T follicular helper cell (primary cell): Measurements from ENCODE around the gene UPK3BL2.
"Not testable (repeated sequence)": the region's sequence is repeated elsewhere in the genome, so short reads cannot be mapped to it uniquely, and the experiment has no call there.

Experiments used
- DNase-seq: peaks from one replicate; pipeline ENCODE4 v3.0.0-alpha.2; 2020; ENCODE audit warnings: low read depth

Gene UPK3BL2

DNA sequence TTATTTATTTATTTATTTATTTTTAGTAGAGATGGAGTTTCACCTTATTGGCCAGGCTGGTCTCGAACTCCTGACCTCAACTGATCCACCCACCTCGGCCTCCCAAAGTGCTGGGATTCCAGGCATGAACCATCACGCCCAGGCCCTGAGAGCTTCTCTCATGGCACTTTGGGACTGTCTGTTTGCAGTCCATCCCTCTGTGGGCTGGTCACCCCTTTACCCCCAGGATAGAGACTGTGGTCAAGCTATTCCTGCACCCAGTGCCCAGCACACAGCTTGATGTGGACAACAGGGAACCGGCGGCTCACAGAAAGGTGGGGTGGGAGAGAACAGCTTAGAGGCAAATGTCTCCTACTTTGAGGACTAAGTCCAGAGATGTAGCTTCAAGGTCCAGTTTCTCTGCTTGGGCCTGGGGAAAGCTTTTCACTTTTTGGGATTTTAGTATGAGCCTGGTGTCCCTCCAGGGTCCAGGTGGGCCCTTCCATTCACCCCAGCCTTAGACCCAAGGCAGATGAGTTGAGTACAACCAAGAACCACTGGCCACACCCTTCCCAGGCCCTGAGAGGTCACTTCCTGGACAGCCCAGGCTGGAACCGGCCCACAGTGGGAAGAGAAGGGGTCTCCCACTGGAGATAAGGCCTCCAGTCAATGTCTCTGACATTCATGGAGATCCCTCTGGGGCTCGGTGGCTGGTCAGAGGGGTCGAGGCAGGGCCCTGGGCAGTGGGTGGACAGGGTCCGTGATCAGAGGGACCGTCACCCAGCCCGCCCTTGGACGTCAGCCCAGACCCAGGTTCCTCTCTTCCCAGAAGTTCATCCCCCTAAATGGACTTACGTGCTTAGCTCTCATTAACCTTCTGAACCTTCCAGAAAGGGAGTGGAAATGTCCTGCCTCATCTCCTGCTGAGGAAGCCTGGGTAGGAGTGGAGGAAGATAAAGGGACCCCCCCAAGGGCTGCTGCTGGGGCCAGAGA, 15.4 kb downstream of the UPK3BL2 start:
- not testable (repeated sequence) for DNase-seq

DNA sequence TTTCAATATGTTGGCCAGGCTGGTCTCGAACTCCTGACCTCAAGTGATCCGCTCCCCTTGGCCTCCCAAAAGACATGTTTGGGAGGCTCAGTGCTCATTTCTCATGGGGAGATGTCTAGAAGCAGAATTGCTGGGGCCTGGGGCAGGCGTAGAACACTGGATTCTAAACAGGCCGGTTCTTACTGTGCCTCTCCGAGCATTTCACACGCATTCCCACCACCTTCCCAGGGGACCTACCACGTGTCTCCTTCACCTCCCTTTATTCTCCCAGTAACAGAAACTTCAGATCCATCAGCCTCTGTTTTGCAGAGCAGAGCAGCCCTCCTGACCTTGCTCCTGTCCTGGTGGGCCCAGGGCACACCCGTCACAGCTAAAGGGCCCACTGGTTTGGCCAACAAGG, 16.3 kb downstream of the UPK3BL2 start:
- DNase-seq: not testable (repeated sequence)

DNA sequence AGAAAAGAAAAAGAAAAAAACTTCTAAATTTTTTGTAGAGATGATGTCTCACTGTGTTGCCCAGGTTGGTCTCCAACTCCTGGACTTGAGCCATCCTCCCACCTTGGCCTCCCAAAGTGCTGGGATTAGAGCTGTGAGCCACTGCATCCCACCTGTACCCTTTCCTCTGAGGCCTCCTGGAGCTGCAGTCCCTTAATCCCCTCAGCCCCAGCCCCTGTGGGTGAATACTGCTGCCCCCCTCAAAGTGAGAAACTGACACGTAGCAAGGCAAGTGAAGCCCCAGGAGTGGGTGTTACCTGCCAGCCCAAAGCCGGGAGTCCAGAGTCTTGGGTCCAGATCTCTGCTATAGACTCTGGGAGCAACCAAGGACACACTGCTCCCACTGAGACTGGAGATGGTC, 18.7 kb downstream of the UPK3BL2 start:
- DNase-seq: not testable (repeated sequence)

DNA sequence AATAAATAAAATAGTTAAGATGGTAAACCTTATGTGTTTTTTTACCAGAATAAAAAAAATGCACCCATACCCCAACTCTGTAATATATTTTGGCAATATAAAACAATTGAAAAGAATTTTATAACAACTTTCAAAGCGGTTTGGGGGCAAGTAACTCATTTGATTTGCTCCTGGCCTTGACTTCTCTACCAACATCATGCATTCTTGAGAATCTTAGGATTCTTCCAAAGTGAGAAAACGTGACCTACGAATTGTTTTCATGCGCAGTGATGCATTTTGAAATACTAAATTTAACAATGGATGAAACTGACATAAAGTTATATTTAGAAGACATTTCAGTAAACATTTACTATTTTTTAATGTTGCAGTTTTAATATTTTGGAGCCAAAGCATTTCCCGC, 22.7 kb downstream of the UPK3BL2 start:
- DNase-seq: not testable (repeated sequence)

DNA sequence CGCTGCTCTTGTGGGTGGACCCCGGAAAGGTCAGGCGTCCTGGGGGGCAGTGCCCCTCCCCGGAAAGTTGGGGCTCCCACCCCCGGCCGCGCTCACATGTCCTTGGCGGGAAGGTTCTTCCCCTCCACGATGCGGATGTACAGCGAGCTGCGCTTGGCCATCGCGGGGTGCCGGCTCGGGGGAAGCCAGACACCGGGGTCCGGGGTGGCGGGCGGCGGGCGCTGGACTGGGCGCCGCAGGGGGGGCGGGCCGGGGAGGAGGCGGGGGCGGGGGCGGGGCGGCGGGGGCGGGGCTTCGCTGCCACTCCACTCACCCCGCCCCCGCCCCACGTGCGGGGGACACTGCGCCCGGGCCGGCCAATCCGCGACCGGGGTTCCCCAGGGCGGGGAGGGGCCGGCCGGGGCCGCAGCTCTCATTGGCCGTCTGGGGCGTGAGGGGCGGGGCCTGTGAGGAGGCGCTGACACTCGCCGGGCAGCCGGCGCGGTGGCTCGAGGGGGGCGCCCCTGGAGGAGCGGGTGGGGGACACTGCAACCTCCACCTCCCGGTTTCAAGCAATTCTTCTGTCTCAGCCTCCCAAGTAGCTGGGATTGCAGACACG, 25.8 kb downstream of the UPK3BL2 start, which contains the start of gene RASA4B:
Gene RASA4B (minus strand): TSS at position 228 of the 598 bp plus-strand sequence. CDS start 67 bp downstream, at position 161.
- DNase-seq: not testable (repeated sequence)

DNA sequence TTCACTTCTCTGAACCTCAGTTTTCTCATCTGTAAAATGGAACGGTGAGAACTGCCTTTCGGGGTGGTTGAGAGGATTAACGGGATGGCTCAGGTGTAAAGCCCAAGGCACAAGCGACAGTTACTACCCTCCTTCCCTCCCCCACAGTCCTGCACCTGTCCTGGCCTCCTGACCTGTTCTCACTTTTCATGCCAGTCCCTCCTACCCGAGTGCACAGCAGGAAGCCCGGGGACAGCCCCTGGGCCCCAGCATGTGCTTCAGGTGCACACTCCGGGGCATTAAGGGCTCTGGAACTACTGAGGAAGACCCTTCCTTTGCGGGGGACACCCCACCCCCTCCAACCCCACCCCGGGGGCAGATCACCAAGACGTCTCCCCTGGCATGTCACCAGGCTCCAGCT, 26.5 kb downstream of the UPK3BL2 start:
- DNase-seq: not testable (repeated sequence)

DNA sequence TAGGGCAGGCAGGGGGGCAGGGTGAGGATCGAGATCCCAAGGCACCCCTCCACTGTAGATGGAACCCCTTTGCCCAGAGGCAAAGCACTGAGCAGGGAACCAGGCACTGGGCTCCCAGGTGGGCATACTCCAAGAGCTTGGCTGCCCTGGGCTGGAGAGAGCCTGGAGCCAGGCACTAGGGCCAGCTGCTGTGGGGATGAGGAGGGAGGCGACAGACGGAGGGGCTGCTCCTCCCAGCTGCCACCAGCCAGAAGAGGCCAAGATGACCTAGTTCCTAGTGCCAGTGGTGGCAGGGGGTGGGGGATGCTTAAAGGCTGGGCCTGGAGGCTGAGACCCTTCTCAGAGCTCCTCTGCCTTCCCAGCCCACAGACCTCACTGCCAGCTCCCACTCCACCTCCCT, 27.6 kb downstream of the UPK3BL2 start:
- DNase-seq: not testable (repeated sequence)

DNA sequence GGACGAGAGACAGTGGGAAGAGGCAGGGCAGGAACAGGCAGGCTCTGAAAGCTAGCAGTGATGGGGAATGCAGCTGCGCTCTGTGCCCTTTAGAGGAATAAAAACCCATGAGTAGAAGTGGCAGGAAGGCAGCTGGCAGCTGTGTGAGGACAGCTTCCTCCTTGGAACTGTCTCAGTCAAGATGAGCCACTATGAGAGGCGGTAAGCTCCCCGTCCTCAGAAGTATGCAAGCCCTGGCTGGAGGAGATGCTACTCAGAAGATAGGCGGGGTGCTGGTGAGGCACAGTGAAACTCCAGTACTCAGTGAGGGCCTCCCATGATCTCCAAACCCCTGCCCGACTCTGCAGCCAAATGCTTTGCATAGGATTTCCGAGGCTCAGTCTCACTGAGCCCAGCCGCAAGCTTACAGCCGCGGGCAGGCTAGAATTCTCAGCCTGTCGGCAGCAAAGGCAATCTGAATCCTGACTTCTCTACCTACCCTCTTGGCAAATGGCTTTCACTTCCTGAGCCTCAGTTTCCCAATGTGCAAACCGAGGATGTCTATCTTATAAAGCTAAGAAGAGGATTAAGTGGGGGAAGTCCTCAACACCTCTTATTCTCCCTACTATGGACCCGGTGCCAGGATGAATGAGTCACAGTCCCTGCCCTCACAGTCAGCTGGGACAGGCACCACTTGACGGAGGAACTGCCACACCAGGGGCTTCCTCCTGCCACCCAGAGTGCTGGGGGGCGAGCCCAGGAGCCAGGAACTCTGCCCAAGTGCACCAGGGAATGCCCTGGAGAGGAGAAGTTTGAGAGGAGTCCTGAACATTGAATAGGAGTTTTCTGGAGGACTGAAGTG, 28.4 kb downstream of the UPK3BL2 start:
- not testable (repeated sequence) for DNase-seq

DNA sequence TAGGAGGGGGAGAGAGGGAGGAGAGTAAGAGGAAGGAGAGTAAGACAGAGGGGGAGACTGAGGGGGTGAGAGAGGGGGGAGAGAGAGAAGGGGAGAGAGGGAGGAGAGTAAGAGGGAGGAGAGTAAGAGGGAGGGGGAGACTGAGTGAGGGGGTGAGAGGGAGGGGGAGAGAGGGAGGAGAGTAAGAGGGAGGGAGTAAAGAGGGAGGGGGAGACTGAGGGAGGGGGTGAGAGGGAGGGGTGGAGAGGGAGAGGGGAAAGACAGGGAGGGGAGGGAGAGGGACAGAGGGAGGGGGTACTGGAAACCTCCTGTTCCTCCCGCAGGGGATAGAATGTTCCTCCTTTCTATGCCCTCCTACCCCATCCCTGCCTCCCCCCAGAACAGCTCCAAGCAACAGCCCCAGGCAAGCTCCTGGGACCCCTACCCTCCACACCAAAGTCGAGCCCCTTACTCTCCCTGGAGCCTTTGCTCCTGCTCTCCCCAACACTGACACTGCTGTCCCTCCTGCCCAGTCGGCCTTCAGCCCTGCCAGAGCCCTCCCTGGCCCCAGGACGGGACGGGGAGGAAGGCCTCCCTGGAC, 30.8 kb downstream of the UPK3BL2 start:
- not testable (repeated sequence) for DNase-seq

DNA sequence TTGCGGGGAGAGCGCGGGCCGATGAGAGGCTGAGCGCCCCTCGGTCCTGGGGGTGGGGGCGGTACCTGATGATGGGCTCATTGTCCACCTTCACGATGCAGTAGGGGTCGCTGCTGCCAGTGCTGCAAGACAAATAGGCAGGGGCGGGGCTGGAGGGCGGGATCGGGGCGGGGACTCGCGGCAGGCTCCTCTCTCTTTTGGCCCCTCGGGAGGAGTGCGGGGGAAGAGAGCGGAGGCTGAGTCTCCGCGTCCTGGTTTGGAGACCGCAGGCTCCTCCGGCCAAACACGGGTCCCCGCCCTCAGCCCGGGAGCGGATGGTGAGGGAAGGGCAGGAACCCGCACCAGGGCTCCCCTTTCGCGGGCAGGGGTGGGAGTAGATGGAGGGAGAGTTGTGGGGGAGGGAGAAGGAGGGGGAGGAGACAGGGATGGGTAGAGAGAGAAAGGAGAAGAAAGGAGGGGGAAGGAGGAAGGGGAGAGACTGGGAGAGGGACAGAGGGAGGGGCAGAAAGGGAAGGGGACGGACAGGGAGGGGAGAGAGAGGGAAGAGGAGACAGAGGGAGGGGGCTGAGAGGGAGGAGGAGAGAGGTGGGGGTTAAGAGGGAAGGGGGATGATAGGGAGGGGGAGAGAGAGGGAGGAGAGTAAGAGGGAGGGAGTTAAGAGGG, 31.5 kb downstream of the UPK3BL2 start:
- DNase-seq: not testable (repeated sequence)

DNA sequence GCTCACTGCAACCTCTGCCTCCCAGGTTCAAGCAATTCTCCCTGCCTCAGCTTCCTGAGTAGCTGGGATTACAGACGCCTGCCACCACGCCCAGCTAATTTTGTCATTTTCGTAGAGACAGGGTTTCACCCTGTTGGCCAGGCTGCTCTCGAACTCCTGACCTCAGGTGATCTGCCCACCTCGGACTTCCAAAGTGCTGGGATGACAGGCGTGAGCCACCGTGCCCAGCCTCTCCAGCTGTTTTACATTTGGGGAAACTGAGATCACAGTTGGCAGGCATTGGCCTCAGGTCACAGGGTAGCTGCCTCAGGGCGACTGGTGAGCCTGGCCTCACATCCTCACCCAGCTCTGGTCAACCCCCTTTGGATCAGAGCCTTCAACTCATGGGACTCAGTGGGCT, 32.9 kb downstream of the UPK3BL2 start:
- not testable (repeated sequence) for DNase-seq

DNA sequence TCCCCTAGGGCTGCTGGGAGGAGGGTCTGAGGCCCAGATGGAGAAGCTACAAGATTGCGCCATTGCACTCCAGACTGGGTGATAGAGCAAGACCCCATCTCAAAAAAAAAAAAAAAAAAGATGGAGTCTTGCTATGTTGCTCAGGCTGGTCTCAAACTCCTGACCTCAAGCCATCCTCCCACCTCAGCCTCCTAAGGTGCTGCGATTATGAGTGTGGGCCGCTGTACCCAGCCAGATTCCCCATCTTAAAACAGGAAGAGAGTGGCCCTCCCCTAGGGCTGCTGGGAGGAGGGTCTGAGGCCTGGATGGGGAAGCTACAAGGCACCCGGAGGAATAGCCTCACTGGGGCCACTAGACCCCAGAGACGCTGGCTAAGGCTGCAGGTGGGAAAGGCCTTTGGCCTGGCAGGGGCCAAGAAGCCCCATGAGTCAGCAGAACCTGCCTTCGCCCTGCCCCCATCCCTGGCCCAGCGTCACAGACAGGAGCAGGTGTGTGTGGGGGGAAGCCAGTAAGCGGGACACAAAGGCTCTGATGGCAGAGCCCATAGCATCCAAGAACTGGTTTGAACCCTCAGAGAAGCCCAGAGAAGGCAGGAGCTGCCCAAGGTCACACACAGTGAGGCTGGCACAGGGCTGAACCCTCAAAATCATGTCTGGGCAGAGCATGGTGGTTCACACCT, 35.9 kb downstream of the UPK3BL2 start:
- not testable (repeated sequence) for DNase-seq

DNA sequence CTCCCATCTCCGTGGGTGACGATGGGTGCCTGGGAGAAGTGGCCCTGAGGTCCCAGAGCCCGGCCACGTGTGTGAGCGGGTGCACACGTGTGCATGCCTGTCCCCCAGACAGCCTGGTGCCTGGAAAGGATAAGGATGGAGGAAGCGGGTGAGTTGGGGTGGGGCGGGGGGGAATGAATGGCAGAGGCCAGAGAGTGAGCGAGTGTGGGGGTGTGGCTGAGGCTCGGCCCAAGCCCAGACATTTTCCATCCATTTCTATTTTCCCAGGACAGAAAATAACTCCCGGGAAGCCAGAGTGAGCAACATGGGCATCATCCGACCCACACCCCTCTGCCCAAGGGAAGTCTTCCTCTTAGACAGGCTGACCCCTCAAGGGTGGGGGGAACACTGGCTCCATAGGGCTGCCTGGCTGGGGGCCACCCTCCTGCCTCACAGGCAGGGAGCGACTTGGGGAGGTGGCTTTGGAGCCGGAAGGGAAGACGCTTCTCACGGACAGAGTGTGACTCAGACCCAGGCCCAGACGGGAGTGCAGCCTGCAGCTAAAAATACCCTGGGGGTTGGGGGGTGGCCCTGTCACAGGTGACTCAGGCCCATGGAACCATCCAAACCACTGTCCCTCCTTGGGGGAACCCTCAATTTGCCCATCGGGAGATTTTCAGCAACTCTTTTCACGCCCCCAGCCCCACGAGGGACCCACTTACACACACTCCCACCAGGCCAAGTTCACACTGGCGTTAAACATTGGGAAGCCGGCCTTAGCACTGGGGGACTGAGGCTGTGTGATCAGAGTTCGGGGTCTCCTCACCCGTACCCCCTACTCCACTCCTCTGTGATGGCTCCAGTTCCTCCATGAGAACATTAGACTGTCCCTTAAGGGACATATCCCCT, 38.0 kb downstream of the UPK3BL2 start:
- not testable (repeated sequence) for DNase-seq

DNA sequence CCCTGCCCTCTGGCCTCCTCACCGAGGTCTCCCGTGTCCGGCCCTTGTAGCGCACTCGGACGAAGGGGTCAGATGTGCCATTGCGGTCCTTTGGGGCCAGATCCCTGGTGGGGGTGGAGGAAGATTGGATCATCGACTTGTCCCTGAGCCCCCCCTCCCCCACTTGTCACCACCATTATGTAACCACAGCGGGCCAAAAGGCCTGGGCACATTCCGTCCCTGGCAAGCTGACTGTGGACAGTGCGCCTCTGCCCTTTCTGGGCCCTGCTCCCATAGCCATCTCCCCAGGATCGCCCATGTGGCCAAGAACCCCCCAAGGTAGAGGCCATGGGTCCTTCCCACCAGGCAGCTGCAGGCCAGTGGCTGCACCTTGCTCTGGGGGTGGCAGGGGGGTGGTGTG, 40.4 kb downstream of the UPK3BL2 start:
- DNase-seq: not testable (repeated sequence)

DNA sequence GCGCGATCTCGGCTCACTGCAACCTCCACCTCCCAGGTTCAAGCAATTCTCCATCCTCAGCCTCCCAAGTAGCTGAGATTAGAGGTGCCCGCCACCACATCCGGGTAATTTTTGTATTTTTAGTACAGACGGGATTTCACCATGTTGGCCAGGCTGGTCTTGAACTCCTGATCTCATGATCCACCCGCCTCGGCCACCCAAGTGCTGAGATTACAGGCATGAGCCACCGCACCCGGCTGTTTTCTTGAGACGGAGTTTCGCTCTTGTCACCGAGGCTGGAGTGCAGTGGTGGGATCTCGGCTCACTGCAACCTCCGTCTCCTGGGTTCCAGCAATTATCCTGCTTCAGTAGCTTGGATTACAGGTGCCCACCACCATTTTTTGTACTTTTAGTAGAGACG, 45.2 kb downstream of the UPK3BL2 start:
- DNase-seq: not testable (repeated sequence)

DNA sequence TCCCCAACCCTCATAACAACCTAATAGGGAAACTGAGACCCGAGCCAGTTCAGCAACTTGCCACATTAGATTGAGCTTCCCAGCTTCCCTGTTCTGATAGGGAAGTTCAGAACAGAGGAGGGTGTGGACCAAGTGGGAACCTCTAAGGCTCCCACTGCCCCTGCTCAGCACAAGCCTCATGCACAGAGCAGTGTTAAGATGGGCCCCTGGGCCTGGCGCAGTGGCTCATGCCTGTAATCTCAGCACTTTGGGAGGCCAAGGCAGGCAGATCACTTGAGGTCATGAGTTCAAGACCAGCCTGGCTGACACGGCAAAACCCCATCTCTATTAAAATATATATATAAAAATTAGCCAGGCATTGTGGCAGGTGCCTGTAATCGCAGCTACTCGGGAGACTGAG, 46.2 kb downstream of the UPK3BL2 start:
- DNase-seq: not testable (repeated sequence)

DNA sequence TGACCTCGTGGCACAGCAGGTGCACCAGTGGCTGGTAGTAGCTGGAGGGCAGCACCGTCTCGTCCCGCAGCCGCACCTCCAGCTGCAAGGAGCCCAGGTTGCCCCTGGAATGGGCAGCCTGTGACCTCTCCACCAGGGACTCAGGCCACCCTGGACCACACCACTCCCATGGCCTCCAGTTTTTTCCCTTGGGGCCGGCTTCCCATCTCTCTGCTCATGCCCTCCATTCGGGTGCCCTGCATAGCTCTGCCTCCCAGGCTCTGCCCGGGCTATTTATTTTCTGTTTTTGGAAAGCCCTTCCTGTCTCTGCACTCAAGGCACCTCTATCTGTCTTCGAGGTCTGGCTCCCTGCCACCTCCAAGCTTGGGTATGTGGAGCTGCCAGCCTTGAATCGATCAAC, 46.6 kb downstream of the UPK3BL2 start:
- not testable (repeated sequence) for DNase-seq

DNA sequence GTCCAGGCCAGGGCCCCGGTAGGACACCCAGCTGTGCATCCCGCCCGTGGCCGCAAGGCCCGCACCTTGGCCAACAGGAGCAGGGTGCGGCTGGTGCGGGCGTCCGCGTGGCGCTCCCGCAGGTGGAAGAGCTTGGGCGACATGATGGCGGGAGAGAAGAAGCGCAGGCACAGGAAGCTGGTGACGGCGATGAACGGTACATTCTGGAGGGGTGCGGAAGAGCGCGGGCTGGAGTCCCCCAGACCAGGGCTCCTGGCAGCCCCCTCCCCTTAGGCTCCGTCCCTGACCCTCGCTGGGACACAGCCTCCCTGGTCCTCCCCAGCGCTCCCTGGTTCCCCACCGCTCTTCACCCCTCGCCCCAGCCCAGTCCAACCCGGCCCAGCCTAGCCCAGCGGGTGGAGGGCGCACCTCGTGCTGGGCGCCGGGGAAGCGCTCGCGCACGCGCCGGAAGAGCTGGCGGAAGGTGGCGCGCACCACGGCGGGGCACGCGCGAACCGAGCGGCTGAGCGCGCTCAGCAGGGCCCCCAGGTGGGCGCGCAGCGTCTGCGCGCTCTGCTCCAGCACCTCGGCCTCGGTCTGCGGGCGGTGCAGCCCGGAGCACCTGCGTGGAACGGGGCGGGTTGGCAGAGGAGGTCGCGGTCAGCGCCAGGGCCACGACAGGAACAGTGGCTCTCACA, 48.9 kb downstream of the UPK3BL2 start:
- not testable (repeated sequence) for DNase-seq

DNA sequence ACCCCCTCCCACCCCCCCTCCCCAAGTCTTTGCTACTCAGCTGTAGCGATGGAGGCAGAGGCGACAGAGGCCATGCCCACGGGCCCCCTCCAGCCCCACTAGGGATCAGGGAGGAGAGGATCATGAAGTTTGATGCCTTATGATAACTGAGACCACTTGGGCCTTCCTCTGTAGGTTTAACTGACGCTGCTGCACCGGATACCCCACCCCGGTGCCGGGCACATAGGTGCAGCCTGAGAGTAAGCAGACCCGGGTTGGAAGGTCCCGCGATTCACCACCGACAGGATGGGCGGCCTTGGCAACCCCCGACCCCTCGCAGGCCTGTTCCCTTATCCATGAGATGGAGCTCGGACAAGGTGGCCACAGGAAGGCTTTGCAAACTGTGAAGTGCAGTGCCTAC, 49.5 kb downstream of the UPK3BL2 start:
- not testable (repeated sequence) for DNase-seq
